ENCODE results near the gene CTCFL.
A peak's percentile ranks its signal among the peaks of the same experiment; 100 is the strongest.

The CTCFL gene

GRCh38 chr20:57460781-57461465 lies 64.0 kb downstream of the CTCFL start:
- Mint-ChIP-seq H3K27me3 (no peaks in the 10 kb centered on the region), H3K27ac (no peak overlapping the region), H3K9me3 (no peaks in the 10 kb centered on the region), H3K4me1 (no peaks in the 10 kb centered on the region), H3K4me3 (no peak overlapping the region)
- ATAC-seq (peak; percentile 28), DNase-seq (no peak)

GRCh38 chr20:57459897-57460296 lies 65.0 kb downstream of the CTCFL start:
- DNase-seq: no peak
- no peak overlapping the region for H3K27ac Mint-ChIP-seq
- H3K27me3 Mint-ChIP-seq: no peaks in the 10 kb centered on the region
- H3K4me1 Mint-ChIP-seq: no peaks in the 10 kb centered on the region
- ATAC-seq: no peak
- H3K9me3 Mint-ChIP-seq: no peaks in the 10 kb centered on the region
- no peak overlapping the region for H3K4me3 Mint-ChIP-seq

GRCh38 chr20:57459278-57459677 lies 65.7 kb downstream of the CTCFL start:
- H3K9me3 Mint-ChIP-seq: no peaks in the 10 kb centered on the region
- no peak for ATAC-seq
- H3K4me1 Mint-ChIP-seq: no peaks in the 10 kb centered on the region
- no peak overlapping the region for H3K4me3 Mint-ChIP-seq
- DNase-seq: no peak
- no peak overlapping the region for H3K27ac Mint-ChIP-seq
- no peaks in the 10 kb centered on the region for H3K27me3 Mint-ChIP-seq

GRCh38 chr20:57458400-57459160 lies 66.4 kb downstream of the CTCFL start:
- no peak for DNase-seq
- no peak overlapping the region for H3K27ac Mint-ChIP-seq
- H3K27me3 Mint-ChIP-seq: no peaks in the 10 kb centered on the region
- H3K9me3 Mint-ChIP-seq: no peaks in the 10 kb centered on the region
- no peaks in the 10 kb centered on the region for H3K4me1 Mint-ChIP-seq
- no peak overlapping the region for H3K4me3 Mint-ChIP-seq
- no peak for ATAC-seq

- ATAC-seq (no peak), DNase-seq (no peak)
- no peaks in the 10 kb centered on the region for H3K27me3 Mint-ChIP-seq
- H3K9me3 Mint-ChIP-seq: no peaks in the 10 kb centered on the region
- peaks cover 2% of the 10 kb centered on the region for H3K4me1 Mint-ChIP-seq
- no peak overlapping the region for H3K4me3 Mint-ChIP-seq
- H3K27ac Mint-ChIP-seq: no peak overlapping the region
These were observed 67.5 kb downstream of the CTCFL start for GRCh38 chr20:57457243-57458095.

GRCh38 chr20:57456116-57456515 lies 68.8 kb downstream of the CTCFL start:
- H3K9me3 Mint-ChIP-seq: no peaks in the 10 kb centered on the region
- DNase-seq: no peak
- H3K27ac Mint-ChIP-seq: no peak overlapping the region
- no peak for ATAC-seq
- H3K4me3 Mint-ChIP-seq: no peak overlapping the region
- peaks cover 15% of the 10 kb centered on the region for H3K4me1 Mint-ChIP-seq
- H3K27me3 Mint-ChIP-seq: no peaks in the 10 kb centered on the region

GRCh38 chr20:57455386-57455785 lies 69.6 kb downstream of the CTCFL start:
- Mint-ChIP-seq H3K4me1 (peaks cover 23% of the 10 kb centered on the region), H3K9me3 (no peaks in the 10 kb centered on the region), H3K27ac (no peak overlapping the region), H3K27me3 (no peaks in the 10 kb centered on the region), H3K4me3 (no peak overlapping the region)
- ATAC-seq (no peak), DNase-seq (no peak)

- Mint-ChIP-seq H3K9me3 (no peaks in the 10 kb centered on the region), H3K27ac (peak overlapping the region; percentile 10 to 94), H3K4me3 (peak overlapping the region; percentile 58 to 64), H3K4me1 (peaks cover 33% of the 10 kb centered on the region), H3K27me3 (no peaks in the 10 kb centered on the region)
- peak; percentile 77 for ATAC-seq
- DNase-seq: no peak
These were observed 72.9 kb downstream of the CTCFL start for GRCh38 chr20:57451795-57452661.

- Mint-ChIP-seq H3K4me3 (peak overlapping the region in 1 of 2 donors; percentile 58), H3K4me1 (peaks cover 33% of the 10 kb centered on the region), H3K27ac (peak overlapping the region in 1 of 2 donors; percentile 31), H3K27me3 (no peaks in the 10 kb centered on the region), H3K9me3 (no peaks in the 10 kb centered on the region)
- no peak for ATAC-seq
- DNase-seq: no peak
These were observed 73.5 kb downstream of the CTCFL start for GRCh38 chr20:57451431-57451794.

- peaks cover 33% of the 10 kb centered on the region for H3K4me1 Mint-ChIP-seq
- ATAC-seq (peak; percentile 22), DNase-seq (no peak)
- H3K9me3 Mint-ChIP-seq: no peaks in the 10 kb centered on the region
- H3K27ac Mint-ChIP-seq: no peak overlapping the region
- H3K4me3 Mint-ChIP-seq: peak overlapping the region in 1 of 2 donors; percentile 69
- no peaks in the 10 kb centered on the region for H3K27me3 Mint-ChIP-seq
These were observed 74.0 kb downstream of the CTCFL start for GRCh38 chr20:57450931-57451330.

- Mint-ChIP-seq H3K27ac (no peak overlapping the region), H3K27me3 (no peaks in the 10 kb centered on the region), H3K4me3 (peak overlapping the region in 1 of 2 donors; percentile 69), H3K4me1 (peaks cover 33% of the 10 kb centered on the region), H3K9me3 (no peaks in the 10 kb centered on the region)
- ATAC-seq (peak; percentile 59), DNase-seq (no peak)
These were observed 74.5 kb downstream of the CTCFL start for GRCh38 chr20:57450419-57450818.

GRCh38 chr20:57449398-57450354 lies 75.3 kb downstream of the CTCFL start:
- DNase-seq (no peak), ATAC-seq (no peak)
- Mint-ChIP-seq H3K27me3 (no peaks in the 10 kb centered on the region), H3K4me1 (peaks cover 33% of the 10 kb centered on the region), H3K27ac (peak overlapping the region in 1 of 2 donors; percentile 13), H3K9me3 (no peaks in the 10 kb centered on the region), H3K4me3 (no peak overlapping the region)

- DNase-seq: no peak
- no peak for ATAC-seq
- Mint-ChIP-seq H3K27me3 (no peaks in the 10 kb centered on the region), H3K27ac (no peak overlapping the region), H3K4me1 (peaks cover 33% of the 10 kb centered on the region), H3K4me3 (no peak overlapping the region), H3K9me3 (no peaks in the 10 kb centered on the region)
These were observed 76.1 kb downstream of the CTCFL start for GRCh38 chr20:57448764-57449354.

Measured in stimulated activated naive CD8-positive, alpha-beta T cell treated with anti-CD3 and anti-CD28 coated beads, Interleukin-15, amount 100 ng/mL, for 72 hours (primary cell).